ENCODE results near the gene COPB1. TPM values are rescaled to one million over a fixed set of nuclear protein-coding genes. Genes with fewer than 3 reads are reported as not detected.

Gene COPB1
- total and polyA plus RNA-seq, 9 of the 15 experiments (the other 6 are each of a cell fraction or from before 2014, with no cell fraction given): 64.7 to 188 (median 91.6) TPM

DNA sequence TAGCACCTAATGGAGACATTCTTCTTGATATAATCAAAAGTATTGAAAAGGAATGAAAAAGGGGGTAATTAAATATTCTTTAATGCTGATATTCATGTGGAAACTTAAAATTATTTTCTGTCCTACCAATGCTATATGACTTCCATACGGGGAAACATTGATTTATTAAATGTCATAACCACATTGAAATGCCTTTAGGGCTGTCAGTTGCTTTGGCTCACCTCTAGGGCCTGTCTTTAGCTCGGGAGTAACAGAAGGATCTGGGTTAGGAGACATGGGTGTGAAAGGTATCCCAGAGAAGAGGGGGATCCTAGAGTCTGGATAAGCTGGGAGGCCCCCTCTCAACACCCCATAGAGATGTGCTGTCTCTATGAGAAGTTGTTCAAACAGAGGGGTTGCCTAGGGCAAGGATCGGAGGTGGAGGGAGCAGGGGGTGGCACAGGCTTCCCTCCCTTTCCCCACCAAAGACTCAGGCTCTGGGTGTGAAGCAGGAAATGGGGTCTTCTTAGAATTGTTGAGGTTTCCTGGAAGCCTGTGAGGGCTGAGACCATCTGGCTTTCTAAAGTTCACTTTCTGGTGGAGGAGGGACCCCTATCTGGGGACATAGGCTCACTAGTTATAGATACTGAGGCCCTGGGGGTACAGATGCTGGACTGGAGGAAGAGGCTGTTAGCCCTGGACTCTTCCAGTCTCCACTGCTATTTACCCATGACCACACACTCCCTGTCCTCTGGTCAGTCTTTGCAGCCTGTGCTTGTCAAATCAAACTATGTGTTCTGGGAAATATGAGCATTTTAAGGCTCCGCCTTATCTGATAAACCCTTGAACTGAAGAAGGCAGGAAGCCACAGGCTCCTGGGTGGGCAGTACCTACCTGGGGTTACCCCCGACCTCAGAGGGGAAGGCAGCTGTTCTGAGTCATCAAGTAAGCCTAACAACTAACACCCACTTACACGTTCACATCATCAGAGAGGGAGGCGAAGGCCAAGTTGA lies 84.8 kb downstream of the COPB1 start (continued):
- TF ChIP-seq PPARD (CRISPR knock-in tag; IDR thresholded peaks at IDR 0.05): no peak

DNA sequence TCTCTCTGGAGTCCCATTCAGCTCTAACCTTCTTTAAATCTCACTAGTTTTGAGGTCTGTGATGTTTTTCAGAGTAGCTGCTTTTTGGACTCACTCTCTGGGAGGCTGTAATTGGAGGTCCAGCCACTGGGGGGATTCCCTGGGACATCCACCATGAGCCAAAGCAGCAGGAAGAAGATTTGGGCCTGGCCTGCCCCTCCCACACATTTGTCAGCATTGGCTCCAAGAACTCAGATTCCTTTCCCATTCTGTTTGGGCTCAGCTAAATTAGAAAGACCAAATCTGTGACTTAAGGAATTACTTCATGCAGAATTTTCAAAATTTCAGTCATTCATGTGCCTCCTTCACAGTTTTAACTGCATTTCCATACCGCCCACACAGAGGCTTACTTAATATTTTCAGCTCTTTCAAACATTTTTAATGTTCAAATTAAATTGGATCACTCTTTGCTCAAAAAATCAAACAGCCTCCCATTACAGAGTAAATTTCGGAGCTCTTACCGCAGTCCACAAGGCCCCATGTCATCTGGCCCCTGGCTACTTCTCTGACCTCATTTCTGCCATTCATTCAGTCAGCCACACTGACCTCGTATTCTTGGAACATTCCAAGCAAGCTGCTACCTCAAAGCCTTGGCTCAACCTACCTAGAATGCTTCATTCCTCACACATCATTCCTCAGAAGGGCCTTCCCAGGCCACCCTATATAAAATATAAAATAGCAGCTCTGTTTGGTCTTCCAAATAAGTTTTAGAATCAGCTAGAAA lies 86.1 kb downstream of the COPB1 start:
- ATAC-seq: peak; percentile 59
- Histone ChIP-seq H4K20me1 (replicated peaks; ENCODE audit: control insufficient read depth, insufficient read depth, low read length) (no peaks in the 10 kb centered on the region), H3K4me2 (ENCODE audit: insufficient read depth, low read length) (no peak overlapping the region), H3K27ac (ENCODE audit: extremely low read depth, low read depth, low read length) (no peak overlapping the region), H3K27me3 (ENCODE audit: control insufficient read depth in 2 of 2, insufficient read depth in 2 of 2, low read length in 2 of 2) (no peaks in the 10 kb centered on the region), H3K79me2 (ENCODE audit: control insufficient read depth, insufficient read depth, low read length) (no peaks in the 10 kb centered on the region), H3K9me1 (ENCODE audit: control insufficient read depth, insufficient read depth, low read length) (no peaks in the 10 kb centered on the region), H3K9ac (ENCODE audit: insufficient read depth in 1 of 2, low read depth in 2 of 2, low read length in 2 of 2) (no peak overlapping the region), H3K4me3 (no peak overlapping the region), H3K9me3 (replicated peaks; ENCODE audit: control insufficient read depth, insufficient read depth, low read depth, low read length) (no peaks in the 10 kb centered on the region), H3K36me3 (ENCODE audit: control insufficient read depth, insufficient read depth, low read length) (no peaks in the 10 kb centered on the region), H3K4me1 (replicated peaks in 1 of 2; ENCODE audit: control insufficient read depth in 2 of 2, insufficient read depth in 2 of 2, low read length in 2 of 2) (peaks cover 10 to 22% of the 10 kb centered on the region in 2 experiments; a peak in 4 of 5 replicates), H2AFZ (ENCODE audit: low read depth, low read length) (peak overlapping the region; percentile 57; the same call in 1 of the 2 replicates)
- FAIRE-seq: no peak
- BruUV-seq (replicated peaks): no TSS peak
- ChIA-PET CTCF (ENCODE audit: low intra/inter-chr PET ratio) (no interaction called here), POLR2A (interaction anchor here (0.5 kb wide), 1 partner anchor 1781 kb away, joined by 3 read pairs; no protein-coding TSS in a partner anchor)
- WGBS (ENCODE audit: insufficient coverage, low coverage, missing lambda C conversion rate): 61% methylated on average over 4 of the region's 4 CpGs
- in situ Hi-C loops (cut with MboI) (loop anchor here (10.0 kb wide), 1 partner anchor 109 kb away; no protein-coding TSS in a partner anchor), intact Hi-C loops (cut with micrococcal nuclease) (no loop called here)
- DNase-seq (ENCODE audit: extremely low read depth in 1 of 4, low spot score in 3 of 4): peak; percentile 45 to 64 (median 55)
- TF ChIP-seq FOSL1 (tag; conservative IDR thresholded peaks at IDR 0.05) (no peak), KAT2B (IDR thresholded peaks at IDR 0.05; ENCODE audit: low read depth, low read length) (no peak), PYGO2 (tag; IDR thresholded peaks at IDR 0.05) (no peak), FOXJ2 (tag; IDR thresholded peaks at IDR 0.05) (no peak), ZNF197 (CRISPR knock-in tag; IDR thresholded peaks at IDR 0.05; ENCODE audit: low read depth) (no peak), RAD21 (CRISPR knock-in tag; conservative IDR thresholded peaks at IDR 0.05 in 1 of 2, IDR thresholded peaks at IDR 0.05 in 1 of 2) (peak in 1 of 2 experiments; percentile 38; a peak in 1 of 4 replicates)
- TF ChIP-seq, protein P1, sequence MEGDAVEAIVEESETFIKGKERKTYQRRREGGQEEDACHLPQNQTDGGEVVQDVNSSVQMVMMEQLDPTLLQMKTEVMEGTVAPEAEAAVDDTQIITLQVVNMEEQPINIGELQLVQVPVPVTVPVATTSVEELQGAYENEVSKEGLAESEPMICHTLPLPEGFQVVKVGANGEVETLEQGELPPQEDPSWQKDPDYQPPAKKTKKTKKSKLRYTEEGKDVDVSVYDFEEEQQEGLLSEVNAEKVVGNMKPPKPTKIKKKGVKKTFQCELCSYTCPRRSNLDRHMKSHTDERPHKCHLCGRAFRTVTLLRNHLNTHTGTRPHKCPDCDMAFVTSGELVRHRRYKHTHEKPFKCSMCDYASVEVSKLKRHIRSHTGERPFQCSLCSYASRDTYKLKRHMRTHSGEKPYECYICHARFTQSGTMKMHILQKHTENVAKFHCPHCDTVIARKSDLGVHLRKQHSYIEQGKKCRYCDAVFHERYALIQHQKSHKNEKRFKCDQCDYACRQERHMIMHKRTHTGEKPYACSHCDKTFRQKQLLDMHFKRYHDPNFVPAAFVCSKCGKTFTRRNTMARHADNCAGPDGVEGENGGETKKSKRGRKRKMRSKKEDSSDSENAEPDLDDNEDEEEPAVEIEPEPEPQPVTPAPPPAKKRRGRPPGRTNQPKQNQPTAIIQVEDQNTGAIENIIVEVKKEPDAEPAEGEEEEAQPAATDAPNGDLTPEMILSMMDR (IDR thresholded peaks at IDR 0.05 in 2 of 3, conservative IDR thresholded peaks at IDR 0.05 in 1 of 3; ENCODE audit: insufficient read depth in 2 of 3, low read depth in 1 of 3, low read length in 3 of 3): peak; percentile 30 to 55 (median 47); a peak in 5 of 6 replicates
- TF ChIP-seq, protein P2, sequence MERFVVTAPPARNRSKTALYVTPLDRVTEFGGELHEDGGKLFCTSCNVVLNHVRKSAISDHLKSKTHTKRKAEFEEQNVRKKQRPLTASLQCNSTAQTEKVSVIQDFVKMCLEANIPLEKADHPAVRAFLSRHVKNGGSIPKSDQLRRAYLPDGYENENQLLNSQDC (CRISPR knock-in tag; IDR thresholded peaks at IDR 0.05): no peak
- TF ChIP-seq, protein P3, sequence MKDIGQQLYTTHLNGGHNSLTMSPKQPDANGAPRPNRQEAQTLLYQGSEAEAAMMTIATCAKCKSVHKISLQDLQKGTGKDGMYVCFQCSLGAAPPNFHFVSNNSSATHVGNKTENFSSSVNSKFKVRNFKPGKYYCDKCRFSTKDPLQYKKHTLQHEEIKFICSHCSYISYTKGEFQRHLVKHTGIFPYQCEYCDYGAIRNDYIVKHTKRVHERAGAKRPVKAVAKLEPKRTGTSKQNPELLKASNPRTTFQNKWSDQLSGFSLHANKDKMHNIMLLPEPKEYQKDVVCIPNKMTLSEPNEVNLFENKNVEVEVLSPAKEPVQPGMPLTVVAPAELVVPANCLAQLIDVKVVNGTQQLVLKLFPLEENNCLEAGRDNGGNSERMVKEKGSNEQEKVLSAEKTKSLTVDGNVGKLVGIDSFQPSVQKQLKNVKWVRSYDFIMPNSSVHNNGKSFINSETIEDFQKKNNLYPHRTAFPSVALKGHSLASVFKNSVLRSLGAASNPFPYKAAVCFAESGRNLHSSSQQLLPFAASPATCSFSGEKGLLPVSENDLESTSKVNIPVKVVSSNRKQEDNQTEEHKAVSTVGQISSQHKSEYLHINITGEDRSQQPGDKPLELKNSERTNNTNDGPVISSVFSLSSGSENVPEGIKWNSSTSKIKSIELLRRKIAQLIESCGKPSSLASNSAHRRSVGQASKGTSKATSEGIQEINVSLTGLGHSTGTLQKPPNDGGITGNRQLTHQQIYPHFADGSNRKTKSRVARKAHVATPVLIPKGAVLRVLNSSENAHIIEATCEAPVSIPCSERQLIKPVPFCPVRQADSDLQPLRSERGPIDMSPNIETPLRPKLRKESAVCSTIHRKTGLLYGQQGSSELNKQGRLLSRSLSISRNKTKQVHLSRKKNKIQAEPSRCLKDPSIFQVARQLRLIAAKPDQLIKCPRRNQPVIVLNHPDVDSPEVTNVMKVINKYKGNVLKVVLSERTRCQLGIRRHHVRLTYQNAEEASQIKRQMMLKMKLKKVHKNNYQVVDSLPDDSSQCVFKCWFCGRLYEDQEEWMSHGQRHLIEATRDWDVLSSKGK (CRISPR knock-in tag; IDR thresholded peaks at IDR 0.05): no peak

Data from K562 (cell line).